Glomerular visceral epithelial cell (primary cell): ENCODE measurements around the gene FZR1.
"Not testable (repeated sequence)": the region's sequence is repeated elsewhere in the genome, so short reads cannot be mapped to it uniquely, and the experiment has no call there.

ENCODE experiments used
- DNase-seq: peaks from one replicate; pipeline ENCODE4 v3.0.0-alpha.2; 2016; ENCODE audit errors: extremely low spot score

The FZR1 gene

DNA sequence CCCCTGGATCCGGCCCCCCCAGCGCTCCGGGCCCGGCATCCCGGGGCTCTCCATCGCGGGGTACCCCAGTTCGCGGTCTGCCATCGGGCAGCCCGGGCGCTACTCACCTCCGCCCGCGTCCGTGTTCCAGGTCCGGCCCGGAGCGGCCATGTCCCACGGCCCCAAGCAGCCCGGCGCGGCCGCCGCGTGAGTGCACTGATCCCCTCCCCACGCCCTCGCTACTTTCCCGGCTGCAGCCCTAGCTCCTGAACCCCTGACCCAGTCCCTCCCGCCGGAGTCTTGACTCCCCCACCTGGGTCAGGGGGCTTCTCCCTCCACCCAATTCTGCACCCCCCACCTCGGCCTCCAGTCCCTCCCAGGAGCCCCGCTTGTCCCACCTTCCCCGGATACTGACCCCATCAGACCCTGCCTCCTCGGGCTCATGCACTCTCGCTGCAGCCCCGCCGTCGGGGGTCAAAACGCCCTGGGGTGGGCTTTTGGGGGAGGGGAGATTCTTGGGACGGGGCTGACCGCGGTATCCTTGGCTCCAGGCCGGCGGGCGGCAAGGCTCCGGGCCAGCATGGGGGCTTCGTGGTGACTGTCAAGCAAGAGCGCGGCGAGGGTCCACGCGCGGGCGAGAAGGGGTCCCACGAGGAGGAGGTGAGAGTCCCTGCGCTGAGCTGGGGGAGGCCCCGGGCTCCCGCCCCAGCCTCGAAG lies 67.2 kb downstream of the FZR1 start:
- no peak for DNase-seq

DNA sequence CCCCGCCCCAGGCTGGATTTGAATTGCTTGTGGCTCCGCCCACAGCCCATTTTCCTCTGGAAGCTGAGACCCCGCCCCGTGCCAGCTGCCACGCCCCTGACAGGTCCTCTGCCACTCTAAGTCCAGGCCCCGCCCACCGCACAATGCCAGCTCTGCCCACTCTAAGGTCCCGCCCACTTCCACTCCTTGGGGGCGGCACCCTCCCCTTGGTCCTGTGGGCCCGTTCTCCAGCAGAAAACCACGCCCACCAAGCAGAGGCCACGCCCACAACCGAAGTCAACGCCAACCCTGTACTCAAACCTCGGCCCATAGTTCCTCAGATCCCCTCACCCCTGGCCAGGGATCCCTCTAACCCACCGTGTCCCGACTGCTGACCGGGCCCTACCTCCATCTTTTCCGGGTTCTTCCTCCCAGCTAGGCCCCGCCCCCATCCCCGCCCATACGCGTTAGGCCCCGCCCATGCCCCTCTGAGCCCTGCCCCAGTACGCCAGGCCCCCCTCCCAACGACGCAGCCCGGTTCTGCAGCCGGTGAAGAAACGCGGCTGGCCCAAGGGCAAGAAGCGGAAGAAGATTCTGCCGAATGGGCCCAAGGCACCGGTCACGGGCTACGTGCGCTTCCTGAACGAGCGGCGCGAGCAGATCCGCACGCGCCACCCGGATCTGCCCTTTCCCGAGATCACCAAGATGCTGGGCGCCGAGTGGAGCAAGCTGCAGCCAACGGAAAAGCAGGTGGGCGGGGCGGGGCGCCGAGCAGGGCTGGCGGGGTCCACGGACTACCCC lies 67.9 kb downstream of the FZR1 start:
- DNase-seq, result peak; percentile 97

- DNase-seq, result no peak
Observed at GRCh38 chr19:3575260-3575741, 69.2 kb downstream of the FZR1 start.

DNA sequence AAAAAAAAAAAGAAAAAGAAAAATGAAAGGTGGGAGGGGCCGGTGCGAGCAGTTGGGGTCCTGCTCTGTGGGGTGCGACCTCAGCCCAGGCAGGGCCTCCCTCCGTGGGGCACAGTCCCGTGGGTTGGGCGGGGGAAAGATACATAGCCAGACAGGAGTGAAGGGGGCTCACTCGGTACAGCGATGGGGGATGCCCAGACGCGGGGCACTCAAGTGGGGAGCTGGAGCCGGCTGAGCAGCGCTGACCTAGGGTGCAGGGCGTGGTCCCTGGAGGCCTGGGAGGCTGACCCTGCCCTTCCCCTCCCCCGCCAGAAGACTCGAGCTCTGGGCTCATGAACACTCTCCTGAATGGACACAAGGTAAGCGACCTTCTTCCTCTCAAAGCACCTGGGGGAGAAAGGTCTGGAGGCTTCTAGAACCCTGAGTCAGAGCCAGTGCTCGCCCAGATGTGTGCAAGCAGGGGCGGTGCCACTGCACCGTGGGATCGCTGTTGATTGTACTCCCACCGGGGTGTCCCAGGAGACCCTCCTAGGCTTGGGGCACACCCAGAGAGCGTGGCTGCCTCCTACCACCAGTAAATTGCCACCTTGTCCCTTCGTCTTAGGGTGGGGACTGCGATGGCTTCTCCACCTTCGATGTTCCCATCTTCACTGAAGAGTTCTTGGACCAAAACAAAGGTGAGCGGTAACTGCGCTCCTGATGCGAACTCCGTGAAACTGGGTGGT lies 70.0 kb downstream of the FZR1 start:
- DNase-seq, result no peak

GRCh38 chr19:3576696-3577443 lies 70.8 kb downstream of the FZR1 start:
- no peak for DNase-seq

DNA sequence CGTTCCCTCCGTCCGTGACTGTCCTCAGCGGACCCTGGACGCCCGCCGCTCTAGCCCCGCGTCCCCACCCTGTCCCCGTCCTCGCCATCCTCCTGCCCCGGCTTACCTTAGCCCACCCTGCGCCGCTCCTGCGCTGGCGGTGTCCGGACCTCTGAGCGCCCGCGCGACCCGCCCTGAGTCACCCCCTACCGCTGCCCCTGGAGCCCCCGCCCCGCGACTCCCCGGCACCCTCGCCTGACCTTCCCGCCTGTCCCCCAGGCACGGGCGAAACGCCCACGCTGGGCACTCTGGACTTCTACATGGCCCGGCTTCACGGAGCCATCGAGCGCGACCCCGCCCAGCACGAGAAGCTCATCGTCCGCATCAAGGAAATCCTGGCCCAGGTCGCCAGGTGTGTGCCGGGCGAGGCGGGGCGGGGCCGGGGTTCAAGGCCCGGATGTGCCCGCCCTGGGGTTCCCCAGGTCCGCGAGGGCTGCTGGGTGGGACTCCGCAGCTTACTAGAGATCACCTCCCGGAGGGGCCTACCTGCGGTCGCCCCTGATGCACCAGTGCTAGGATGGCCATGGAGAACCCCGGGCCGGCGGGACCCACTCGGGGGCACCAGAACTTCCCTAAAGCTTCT lies 71.7 kb downstream of the FZR1 start:
- no peak for DNase-seq

GRCh38 chr19:3578390-3578789 lies 72.3 kb downstream of the FZR1 start:
- no peak for DNase-seq

GRCh38 chr19:3580156-3580934 lies 74.2 kb downstream of the FZR1 start:
- DNase-seq, result peak; percentile 64

- DNase-seq, result not testable (repeated sequence)
Observed at GRCh38 chr19:3581792-3582191, 75.7 kb downstream of the FZR1 start.

- not testable (repeated sequence) for DNase-seq
Observed at GRCh38 chr19:3584036-3584802, 78.1 kb downstream of the FZR1 start.

- DNase-seq, result no peak
Observed at GRCh38 chr19:3585301-3586126, 79.4 kb downstream of the FZR1 start, which contains the start of gene GIPC3. Gene GIPC3, plus strand, starts transcription at chr19:3585478. Its CDS starts 120 bp downstream, at chr19:3585598.

GRCh38 chr19:3586127-3586626 lies 80.1 kb downstream of the FZR1 start:
- DNase-seq, result no peak

DNA sequence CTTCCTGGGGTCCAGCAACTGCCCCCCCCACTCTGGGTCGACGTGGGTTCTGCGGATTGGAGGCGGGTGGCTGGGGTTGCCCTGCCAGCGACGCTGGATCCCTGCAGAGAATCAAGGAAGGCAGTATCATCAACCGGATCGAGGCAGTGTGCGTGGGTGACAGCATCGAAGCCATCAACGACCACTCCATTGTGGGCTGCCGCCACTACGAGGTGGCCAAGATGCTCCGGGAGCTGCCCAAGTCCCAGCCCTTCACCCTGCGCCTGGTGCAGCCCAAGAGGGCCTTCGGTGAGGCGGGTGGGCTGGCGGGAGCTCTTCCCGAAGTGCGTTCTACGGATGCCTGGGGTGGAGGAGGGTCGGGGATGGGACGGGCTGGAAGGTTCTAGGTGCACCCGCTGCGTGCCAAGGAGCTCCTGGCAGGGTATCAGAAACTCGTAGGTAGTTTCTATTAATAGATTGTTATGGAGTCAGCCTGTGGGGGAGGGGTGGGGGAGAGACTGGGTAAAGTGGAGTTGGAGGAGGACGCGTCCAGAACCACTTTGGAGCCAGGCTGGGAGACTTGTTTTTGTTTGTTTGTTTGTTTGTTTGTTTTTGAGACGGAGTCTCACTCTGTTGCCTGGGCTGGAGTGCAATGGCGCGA lies 80.7 kb downstream of the FZR1 start:
- no peak for DNase-seq
